RWPE2 (cell line): ENCODE data around the gene ZCWPW2.

Source experiments
- ATAC-seq: fragments of 200-7000 bp; cut with Tn5 transposase; 3 replicates; pipeline ENCODE4 v1.9.1; 2021; ENCODE audit warnings: low read depth
- DNase-seq: peaks from one replicate; pipeline ENCODE4 v3.0.0-alpha.2; 2020; ENCODE audit warnings: low spot score
- H3K27ac ChIP-seq: fragments of 450-650 bp; 2 replicates; pipeline ENCODE4 v1.5.1; 2017; ENCODE audit warnings: mild to moderate bottlenecking; ENCODE audit not compliant: poor library complexity, severe bottlenecking
- H3K27me3 ChIP-seq: fragments of 250-450 bp; sonication (Bioruptor Pico); 2 replicates; pipeline ENCODE4 v1.5.1; 2021; ENCODE audit warnings: mild to moderate bottlenecking, moderate library complexity; ENCODE audit not compliant: insufficient read depth, poor library complexity, severe bottlenecking
- H3K36me3 ChIP-seq: fragments of 250-450 bp; sonication (Bioruptor Pico); 2 replicates; pipeline ENCODE4 v1.5.1; 2020; ENCODE audit warnings: low read depth, mild to moderate bottlenecking, moderate library complexity
- H3K4me1 ChIP-seq: fragments of 250-450 bp; sonication (Bioruptor Pico); 2 replicates; pipeline ENCODE4 v1.5.1; 2021; ENCODE audit warnings: mild to moderate bottlenecking, moderate library complexity; ENCODE audit not compliant: insufficient read depth, poor library complexity, severe bottlenecking
- H3K4me3 ChIP-seq: fragments of 250-450 bp; sonication (Bioruptor Pico); 2 replicates; pipeline ENCODE4 v1.5.1; 2021; ENCODE audit warnings: mild to moderate bottlenecking, moderate library complexity; ENCODE audit not compliant: severe bottlenecking
- H3K9me3 ChIP-seq: fragments of 250-450 bp; sonication (Bioruptor Pico); 2 replicates; pipeline ENCODE4 v1.5.1; 2021; ENCODE audit warnings: mild to moderate bottlenecking, moderate library complexity; ENCODE audit not compliant: severe bottlenecking
- CTCF ChIP-seq: fragments of 450-650 bp; IDR thresholded peaks from one replicate; pipeline ENCODE4 v1.5.1; 2017; ENCODE audit warnings: mild to moderate bottlenecking, moderate library complexity; ENCODE audit not compliant: poor library complexity, severe bottlenecking

Gene ZCWPW2

GRCh38 chr3:28399206-28399605 lies 50.7 kb downstream of the ZCWPW2 start:
- H3K36me3 ChIP-seq, result no peaks in the 10 kb centered on the region
- no peak overlapping the region for H3K27ac ChIP-seq
- no peak overlapping the region for H3K4me3 ChIP-seq
- no peaks in the 10 kb centered on the region for H3K9me3 ChIP-seq
- ATAC-seq (no peak), DNase-seq (no peak)
- no peaks in the 10 kb centered on the region for H3K27me3 ChIP-seq
- H3K4me1 ChIP-seq, result no peaks in the 10 kb centered on the region
- TF ChIP-seq CTCF, result no peak

GRCh38 chr3:28406241-28406640 lies 57.7 kb downstream of the ZCWPW2 start:
- no peak for TF ChIP-seq CTCF
- ATAC-seq, result no peak
- no peak for DNase-seq
- Histone ChIP-seq H3K36me3 (no peaks in the 10 kb centered on the region), H3K27me3 (no peaks in the 10 kb centered on the region), H3K4me1 (no peaks in the 10 kb centered on the region), H3K4me3 (no peak overlapping the region), H3K27ac (no peak overlapping the region), H3K9me3 (no peaks in the 10 kb centered on the region)

- H3K4me1 ChIP-seq, result no peaks in the 10 kb centered on the region
- no peaks in the 10 kb centered on the region for H3K27me3 ChIP-seq
- TF ChIP-seq CTCF, result no peak
- H3K9me3 ChIP-seq, result no peaks in the 10 kb centered on the region
- ATAC-seq (no peak), DNase-seq (no peak)
- no peak overlapping the region for H3K27ac ChIP-seq
- H3K4me3 ChIP-seq, result no peak overlapping the region
- H3K36me3 ChIP-seq, result no peaks in the 10 kb centered on the region
These were observed 100.9 kb downstream of the ZCWPW2 start for GRCh38 chr3:28449398-28449797.

GRCh38 chr3:28462866-28463265 lies 114.3 kb downstream of the ZCWPW2 start:
- H3K4me1 ChIP-seq, result no peaks in the 10 kb centered on the region
- no peak for ATAC-seq
- DNase-seq, result no peak
- H3K9me3 ChIP-seq, result no peaks in the 10 kb centered on the region
- no peaks in the 10 kb centered on the region for H3K27me3 ChIP-seq
- no peak overlapping the region for H3K4me3 ChIP-seq
- TF ChIP-seq CTCF, result no peak
- no peaks in the 10 kb centered on the region for H3K36me3 ChIP-seq
- no peak overlapping the region for H3K27ac ChIP-seq

GRCh38 chr3:28467414-28467813 lies 118.9 kb downstream of the ZCWPW2 start:
- ATAC-seq (no peak), DNase-seq (no peak)
- H3K27me3 ChIP-seq, result no peaks in the 10 kb centered on the region
- no peak overlapping the region for H3K4me3 ChIP-seq
- H3K36me3 ChIP-seq, result no peaks in the 10 kb centered on the region
- H3K4me1 ChIP-seq, result no peaks in the 10 kb centered on the region
- TF ChIP-seq CTCF, result no peak
- no peaks in the 10 kb centered on the region for H3K9me3 ChIP-seq
- H3K27ac ChIP-seq, result no peak overlapping the region
